Keratinocyte (primary cell): ENCODE data around the gene RPL7L1. TPM values are rescaled to one million over a fixed set of nuclear protein-coding genes. Genes with fewer than 3 reads are reported as not detected.

Experiments
- DNase-seq: peaks from one replicate; pipeline ENCODE4 v3.0.0-alpha.2; 2011; ENCODE audit warnings: low read depth, missing footprints, low spot score
- FAIRE-seq: peaks from 2 replicates; lab custom pipeline; 2011; peaks lifted over from hg19 to GRCh38; lab: Jason Lieb, UNC
- H2AFZ ChIP-seq: 2 replicates; pipeline ENCODE4 v1.6.0; 2012; ENCODE audit warnings: low read length, control low read depth, inconsistent platforms; ENCODE audit not compliant: control insufficient read depth
- H3K27ac ChIP-seq: 2 replicates; pipeline ENCODE4 v1.5.1; 2011; ENCODE audit warnings: low read length; ENCODE audit not compliant: control insufficient read depth, insufficient read depth
- H3K27me3 ChIP-seq: 3 replicates; pipeline ENCODE4 v1.6.0; 2011; ENCODE audit warnings: low read length; ENCODE audit not compliant: control insufficient read depth, insufficient read depth; ENCODE audit errors: extremely low read depth
- H3K36me3 ChIP-seq, 2 experiments: 2 replicates in 1 of 2; 3 replicates in 1 of 2; pipeline ENCODE4 v1.5.1; 2011; ENCODE audit warnings: low read length in 2 of 2, mild to moderate bottlenecking in 1 of 2; ENCODE audit not compliant: control insufficient read depth in 2 of 2, insufficient read depth in 2 of 2; ENCODE audit errors: extremely low read depth in 1 of 2
- H3K4me1 ChIP-seq: 3 replicates; pipeline ENCODE4 v1.5.1; 2011; ENCODE audit warnings: low read length; ENCODE audit not compliant: control insufficient read depth, insufficient read depth; ENCODE audit errors: extremely low read depth
- H3K4me2 ChIP-seq: 3 replicates; pipeline ENCODE4 v1.6.0; 2011; ENCODE audit warnings: low read depth, low read length; ENCODE audit not compliant: control insufficient read depth, insufficient read depth; ENCODE audit errors: extremely low read depth
- H3K4me3 ChIP-seq, 3 experiments: fragments of 200-600 bp in 1 of 3; sonication (generic) in 1 of 3; 2 replicates in 2 of 3; 3 replicates in 1 of 3; pipeline ENCODE4 v1.5.1; 2011 to 2016; ENCODE audit warnings: low read length in 3 of 3, mild to moderate bottlenecking in 3 of 3, control low read depth in 2 of 3, inconsistent platforms in 1 of 3, low read depth in 1 of 3, mixed read lengths in 1 of 3, mixed run types in 1 of 3, moderate library complexity in 1 of 3; ENCODE audit not compliant: control insufficient read depth in 2 of 3, insufficient read depth in 2 of 3; ENCODE audit errors: extremely low read depth in 1 of 3
- H3K79me2 ChIP-seq: 2 replicates; pipeline ENCODE4 v1.6.0; 2012; ENCODE audit warnings: low read length; ENCODE audit not compliant: control insufficient read depth, insufficient read depth
- H3K9ac ChIP-seq: 3 replicates; pipeline ENCODE4 v1.6.0; 2011; ENCODE audit warnings: low read length; ENCODE audit not compliant: control insufficient read depth, insufficient read depth; ENCODE audit errors: extremely low read depth
- H3K9me1 ChIP-seq: 3 replicates; pipeline ENCODE4 v1.6.0; 2011; ENCODE audit warnings: low read length; ENCODE audit not compliant: control insufficient read depth, insufficient read depth; ENCODE audit errors: extremely low read depth
- H3K9me3 ChIP-seq: 2 replicates; pipeline ENCODE4 v1.5.1; 2012; ENCODE audit warnings: low read depth, low read length; ENCODE audit not compliant: control insufficient read depth
- H4K20me1 ChIP-seq: 3 replicates; pipeline ENCODE4 v1.6.0; 2011; ENCODE audit warnings: low read length; ENCODE audit not compliant: control insufficient read depth, insufficient read depth; ENCODE audit errors: extremely low read depth
- CTCF ChIP-seq, 3 experiments: IDR thresholded peaks in 1 of 3; conservative IDR thresholded peaks in 1 of 3; optimal IDR thresholded peaks in 1 of 3; 2 replicates in 2 of 3; 3 replicates in 1 of 3; pipeline versions ENCODE3 to v1.5.1; 2011; ENCODE audit warnings: low read length in 3 of 3, mild to moderate bottlenecking in 3 of 3, moderate library complexity in 2 of 3, control low read depth in 1 of 3, inconsistent platforms in 1 of 3; ENCODE audit not compliant: insufficient read depth in 2 of 3; ENCODE audit errors: extremely low read depth in 1 of 3
- EZH2 ChIP-seq: IDR thresholded peaks from one replicate; pipeline ENCODE4 v1.6.1; 2012; ENCODE audit warnings: inconsistent platforms, mild to moderate bottlenecking, low read length, moderate library complexity
- dilution Hi-C: fragments of 300-500 bp; cut with MboI; formaldehyde crosslinking; loops from one replicate; pipeline ENCODE4 v1.7.0; 2020; ENCODE audit warnings: low sequenced_read_pairs; ENCODE audit not compliant: extremely low pct_ligation_motif_present
- polyA plus RNA-seq, 5 experiments: library from polyadenylated mRNA; depleted of rRNA in 3 of 5; stranded (reverse) in 3 of 5; stranded (forward) in 1 of 5; unstranded in 1 of 5; fragments of >200 nt; gene quantifications; 1 replicate in 1 of 5; 2 replicates in 3 of 5; 3 replicates in 1 of 5; pipeline versions ENCODE4 v1.2.1 to v1.2.3, GENCODE V29; 2011 to 2012; ENCODE audit warnings: missing spikeins in 2 of 5, low read depth in 1 of 5, low replicate concordance in 1 of 5

Gene RPL7L1
- polyA plus RNA-seq, 1 donor (not counting 4 experiments of a cell fraction or from before 2014, with no cell fraction given): 76.8 TPM

GRCh38 chr6:42845327-42845694 is 34.1 kb upstream of the RPL7L1 start:
- H3K4me2 ChIP-seq: no peak overlapping the region
- FAIRE-seq: no peak
- TF ChIP-seq CTCF (optimal IDR thresholded peaks at IDR 0.05 in 1 of 3, IDR thresholded peaks at IDR 0.05 in 1 of 3, conservative IDR thresholded peaks at IDR 0.05 in 1 of 3; ENCODE audit: extremely low read depth in 1 of 3, insufficient read depth in 2 of 3, low read length in 3 of 3) (no peak), EZH2 (no peak)
- dilution Hi-C loops: no loop called here
- H3K9ac ChIP-seq: no peak overlapping the region
- no peaks in the 10 kb centered on the region for H4K20me1 ChIP-seq
- H3K27me3 ChIP-seq: no peaks in the 10 kb centered on the region
- no peak overlapping the region for H3K27ac ChIP-seq
- H3K36me3 ChIP-seq: peaks cover 0 to 2% of the 10 kb centered on the region in 2 experiments
- no peaks in the 10 kb centered on the region for H3K4me1 ChIP-seq
- H3K9me1 ChIP-seq: no peaks in the 10 kb centered on the region
- H2AFZ ChIP-seq: no peak overlapping the region
- H3K79me2 ChIP-seq: no peaks in the 10 kb centered on the region
- no peak for DNase-seq
- H3K4me3 ChIP-seq: no peak overlapping the region
- H3K9me3 ChIP-seq: no peaks in the 10 kb centered on the region

- no peak for TF ChIP-seq CTCF (optimal IDR thresholded peaks at IDR 0.05 in 1 of 3, IDR thresholded peaks at IDR 0.05 in 1 of 3, conservative IDR thresholded peaks at IDR 0.05 in 1 of 3; ENCODE audit: extremely low read depth in 1 of 3, insufficient read depth in 2 of 3, low read length in 3 of 3)
- no peak for TF ChIP-seq EZH2
- dilution Hi-C loops: no loop called here
- H3K9me1 ChIP-seq: no peaks in the 10 kb centered on the region
- peaks cover 0 to 2% of the 10 kb centered on the region in 2 experiments for H3K36me3 ChIP-seq
- no peaks in the 10 kb centered on the region for H3K79me2 ChIP-seq
- no peaks in the 10 kb centered on the region for H3K4me1 ChIP-seq
- H3K27ac ChIP-seq: no peak overlapping the region
- H4K20me1 ChIP-seq: no peaks in the 10 kb centered on the region
- DNase-seq (no peak), FAIRE-seq (no peak)
- H3K27me3 ChIP-seq: no peaks in the 10 kb centered on the region
- H3K4me3 ChIP-seq: no peak overlapping the region
- H3K4me2 ChIP-seq: no peak overlapping the region
- H2AFZ ChIP-seq: no peak overlapping the region
- no peak overlapping the region for H3K9ac ChIP-seq
- no peaks in the 10 kb centered on the region for H3K9me3 ChIP-seq
Observed at GRCh38 chr6:42846505-42846904, 32.9 kb upstream of the RPL7L1 start.
